K562 (cell line): Measurements from ENCODE around the gene MACROD2. TPM values are rescaled to one million over a fixed set of nuclear protein-coding genes. Genes with fewer than 3 reads are reported as not detected.

Experiments
- ATAC-seq: fragments of 200-7000 bp; cut with Tn5 transposase; 3 replicates; pipeline ENCODE4 v1.9.1; 2020; ENCODE audit warnings: moderate library complexity
- BruUV-seq: library from RNA; stranded (reverse); fragments of 400-500 nt; replicated peaks from 2 replicates; lab custom pipeline; 2021; lab: Mats Ljungman, UMichigan
- CTCF ChIA-PET: fragments of 300-600 bp; formaldehyde crosslinking; extraction: SDS; loops from one replicate; lab custom pipeline; 2021; ENCODE audit warnings: low intra/inter-chr PET ratio; lab: Yijun Ruan, JAX
- POLR2A ChIA-PET: fragments of 300-600, 350-650 bp; sonication (Branson Sonifier 250); formaldehyde crosslinking; extraction: SDS; loops from one replicate; lab custom pipeline; 2021; ENCODE audit warnings: antibody characterized with exemption, inconsistent platforms; lab: Yijun Ruan, JAX
- DNase-seq, 4 experiments: peaks; one replicate each; pipeline versions ENCODE4 v3.0.0 to v3.0.0-alpha.2; 2011 to 2018; ENCODE audit warnings: low spot score in 3 of 4, mixed read lengths in 3 of 4; ENCODE audit errors: extremely low read depth in 1 of 4
- FAIRE-seq: peaks from 2 replicates; lab custom pipeline; 2011; peaks lifted over from hg19 to GRCh38; lab: Jason Lieb, UNC
- H2AFZ ChIP-seq: 2 replicates; pipeline ENCODE4 v1.6.0; 2011; ENCODE audit warnings: low read depth, low read length, control low read depth, inconsistent platforms
- H3K27ac ChIP-seq: fragments of 200-600 bp; 3 replicates; pipeline ENCODE4 v1.8.0; 2011; ENCODE audit warnings: low read depth, mild to moderate bottlenecking, control low read depth, inconsistent platforms, low read length, moderate library complexity, mixed read lengths; ENCODE audit errors: extremely low read depth
- H3K27me3 ChIP-seq, 2 experiments: fragments of 300-600 bp in 1 of 2; 2 replicates in 1 of 2; 3 replicates in 1 of 2; pipeline versions ENCODE4 v1.6.0 to v1.8.0; 2011; ENCODE audit warnings: inconsistent platforms in 2 of 2, low read length in 2 of 2, mild to moderate bottlenecking in 1 of 2, mixed read lengths in 1 of 2, moderate library complexity in 1 of 2; ENCODE audit not compliant: control insufficient read depth in 2 of 2, insufficient read depth in 2 of 2
- H3K36me3 ChIP-seq: fragments of 300-600 bp; 3 replicates; pipeline ENCODE4 v1.8.0; 2011; ENCODE audit warnings: mild to moderate bottlenecking, low read length, inconsistent platforms; ENCODE audit not compliant: control insufficient read depth, insufficient read depth
- H3K4me1 ChIP-seq, 2 experiments: fragments of 200-600 bp in 1 of 2; replicated peaks in 1 of 2; 2 replicates in 1 of 2; 3 replicates in 1 of 2; pipeline versions ENCODE4 v1.5.1 to v1.8.0; 2011; ENCODE audit warnings: inconsistent platforms in 2 of 2, low read length in 2 of 2, mild to moderate bottlenecking in 1 of 2, mixed read lengths in 1 of 2, moderate library complexity in 1 of 2; ENCODE audit not compliant: control insufficient read depth in 2 of 2, insufficient read depth in 2 of 2
- H3K4me2 ChIP-seq: 2 replicates; pipeline ENCODE4 v1.6.1; 2011; ENCODE audit warnings: low read length, control low read depth, inconsistent platforms, mixed read lengths; ENCODE audit not compliant: insufficient read depth
- H3K4me3 ChIP-seq: fragments of 200-600 bp; sonication (generic), shearing (Covaris generic); 2 replicates; pipeline ENCODE4 v1.5.1; 2016; ENCODE audit warnings: control low read depth, inconsistent platforms
- H3K79me2 ChIP-seq: fragments of 200-600 bp; 3 replicates; pipeline ENCODE4 v1.8.0; 2011; ENCODE audit warnings: low read length, inconsistent platforms; ENCODE audit not compliant: control insufficient read depth, insufficient read depth
- H3K9ac ChIP-seq, 2 experiments: 2 replicates each; pipeline versions ENCODE4 v1.6.0 to v1.6.1; 2011; ENCODE audit warnings: low read depth in 2 of 2, low read length in 2 of 2, control low read depth in 1 of 2, inconsistent platforms in 1 of 2, mild to moderate bottlenecking in 1 of 2, mixed read lengths in 1 of 2; ENCODE audit not compliant: insufficient read depth in 1 of 2
- H3K9me1 ChIP-seq: one replicate; pipeline ENCODE4 v1.6.0; 2011; ENCODE audit warnings: inconsistent platforms, mild to moderate bottlenecking, low read length, moderate library complexity; ENCODE audit not compliant: control insufficient read depth, insufficient read depth
- H3K9me3 ChIP-seq: replicated peaks from 2 replicates; pipeline ENCODE4 v1.5.1; 2011; ENCODE audit warnings: low read depth, low read length, inconsistent platforms; ENCODE audit not compliant: control insufficient read depth, insufficient read depth
- H4K20me1 ChIP-seq: replicated peaks from 2 replicates; pipeline ENCODE4 v1.6.1; 2011; ENCODE audit warnings: low read length, inconsistent platforms, mixed read lengths; ENCODE audit not compliant: control insufficient read depth, insufficient read depth
- BDP1 ChIP-seq: IDR thresholded peaks from 3 replicates; pipeline ENCODE4 v1.6.1; 2011; ENCODE audit not compliant: insufficient read length, insufficient read depth
- CHD2 ChIP-seq: IDR thresholded peaks from 2 replicates; pipeline ENCODE4 v1.6.1; 2011; ENCODE audit warnings: low read depth, low read length
- CSDE1 ChIP-seq, 2 experiments: fragments of 450-650 bp; IDR thresholded peaks; 2 replicates each; pipeline ENCODE4 v1.6.1; 2016; ENCODE audit warnings: mild to moderate bottlenecking in 1 of 2
- DNMT1 ChIP-seq: fragments of 450-650 bp; IDR thresholded peaks from 2 replicates; pipeline ENCODE4 v1.6.1; 2016; ENCODE audit warnings: antibody characterized with exemption, mild to moderate bottlenecking
- NR2C2 ChIP-seq, 2 experiments: fragments of 200-800 bp in 1 of 2; sonication (Bioruptor generic) in 1 of 2; sonication (generic) in 1 of 2; formaldehyde crosslinking in 1 of 2; IDR thresholded peaks; 2 replicates each; pipeline versions ENCODE4 v1.6.1 to v1.8.0; 2016 to 2022; ENCODE audit warnings: mild to moderate bottlenecking in 1 of 2, missing compliant biosample characterization in 1 of 2, missing genetic modification characterization in 1 of 2, missing genetic modification reagents in 1 of 2
- POLR2AphosphoS5 ChIP-seq: IDR thresholded peaks from 2 replicates; pipeline ENCODE4 v1.6.1; 2011; ENCODE audit warnings: mild to moderate bottlenecking, low read depth, low read length, moderate library complexity; ENCODE audit not compliant: control insufficient read depth, insufficient read depth
- POLR2H ChIP-seq: IDR thresholded peaks from 2 replicates; pipeline ENCODE4 v1.6.1; 2016; ENCODE audit warnings: missing genetic modification characterization, low read depth, mild to moderate bottlenecking, control low read depth, missing compliant biosample characterization, moderate library complexity
- POLR3A ChIP-seq: IDR thresholded peaks from 2 replicates; pipeline ENCODE4 v1.6.1; 2011; ENCODE audit warnings: borderline replicate concordance, mild to moderate bottlenecking, moderate library complexity; ENCODE audit not compliant: insufficient read length, insufficient read depth; ENCODE audit errors: extremely low read depth
- PRPF4 ChIP-seq: fragments of 200-400 bp; formaldehyde crosslinking; IDR thresholded peaks from one replicate; pipeline ENCODE4 v1.6.1; 2017; ENCODE audit warnings: low read length, low read depth, mild to moderate bottlenecking; ENCODE audit not compliant: insufficient read depth, poor library complexity, severe bottlenecking
- WGBS: fragments of 100-300 bp; shearing (Covaris generic); methylation state at CpG from one replicate; pipeline ENCODE4 v1.1.6; 2016; ENCODE audit warnings: low coverage, mixed read lengths; ENCODE audit not compliant: insufficient coverage; ENCODE audit errors: missing lambda C conversion rate; 5-methylcytosine and 5-hydroxymethylcytosine counted together
- in situ Hi-C: fragments of 300-500 bp; cut with MboI; formaldehyde crosslinking; loops from 4 replicates; pipeline ENCODE4 v1.15.0; 2018; ENCODE audit warnings: inconsistent platforms, mixed read lengths
- intact Hi-C: fragments of 100-400 bp; cut with micrococcal nuclease; formaldehyde crosslinking; loops from 2 replicates; pipeline ENCODE4 v1.14.2; 2022
- polyA plus RNA-seq, 8 experiments: library from polyadenylated mRNA; depleted of rRNA in 4 of 8; stranded (reverse) in 5 of 8; unstranded in 3 of 8; fragments of >200 nt; fragmentation: Nextera tagmentation in 2 of 8; fragmentation: Illumina TruSeq in 1 of 8; extraction: Ambion mirVana in 2 of 8; extraction: Trizol in 1 of 8; gene quantifications; 2 replicates each; pipeline versions ENCODE4 v1.2.1 to v1.2.3, GENCODE V29; 2011 to 2014; ENCODE audit warnings: inconsistent platforms in 1 of 8, missing spikeins in 1 of 8
- total RNA-seq, 7 experiments: library from RNA; depleted of rRNA in 6 of 7; stranded (reverse); fragments of >200 nt in 6 of 7; fragmentation: Illumina TruSeq in 2 of 7; extraction: Trizol in 2 of 7; gene quantifications; 2 replicates each; pipeline versions ENCODE4 v1.2.1 to v1.2.3, GENCODE V29; 2011 to 2021; ENCODE audit warnings: low replicate concordance in 1 of 7

Gene MACROD2
- total and polyA plus RNA-seq, 9 of the 15 experiments (the other 6 are each of a cell fraction or from before 2014, with no cell fraction given), result not detected

DNA sequence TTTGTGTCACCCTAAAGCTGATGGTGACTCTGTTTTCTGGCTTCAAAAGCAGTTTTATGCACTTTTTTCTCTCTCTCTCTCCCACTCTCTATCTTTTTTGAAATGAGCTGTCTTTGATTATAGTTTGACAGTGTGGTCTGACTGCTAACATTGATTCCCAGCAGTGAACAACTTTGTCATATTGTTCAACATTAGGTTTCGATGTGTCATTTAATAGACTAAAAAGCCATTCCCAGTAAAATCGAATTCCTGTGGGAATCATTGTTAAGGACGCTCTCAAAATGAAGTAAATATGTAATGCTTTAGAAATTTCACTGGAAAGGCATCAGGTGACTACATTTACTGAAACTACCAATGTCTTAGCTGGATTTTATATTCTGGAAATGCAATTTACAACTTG, 412.0 kb downstream of the MACROD2 start:
- Histone ChIP-seq H4K20me1 (no peaks in the 10 kb centered on the region), H3K9ac (no peak overlapping the region), H2AFZ (no peak overlapping the region), H3K27me3 (no peaks in the 10 kb centered on the region), H3K4me3 (no peak overlapping the region), H3K79me2 (no peaks in the 10 kb centered on the region), H3K4me1 (no peaks in the 10 kb centered on the region), H3K36me3 (no peaks in the 10 kb centered on the region), H3K9me3 (no peaks in the 10 kb centered on the region), H3K27ac (no peak overlapping the region), H3K4me2 (no peak overlapping the region)
- CTCF ChIA-PET, result no interaction called here
- ATAC-seq (no peak), FAIRE-seq (no peak), DNase-seq (no peak)
- intact Hi-C loops, result no loop called here
- no TSS peak for BruUV-seq
- POLR2A ChIA-PET, result no interaction called here
- TF ChIP-seq DNMT1 (no peak), POLR2H (tag) (no peak), NR2C2 (CRISPR knock-in tag; IDR thresholded peaks at IDR 0.05) (no peak), NR2C2 (tag; IDR thresholded peaks at IDR 0.05) (no peak), CSDE1 (IDR thresholded peaks at IDR 0.05) (no peak), POLR2AphosphoS5 (no peak), BDP1 (no peak), POLR3A (no peak), PRPF4 (no peak), CHD2 (no peak)
- TF ChIP-seq, all 486 proteins: peak for 0
- H3K9me1 ChIP-seq, result no peaks in the 10 kb centered on the region
- WGBS, result 0% methylated on average over 3 of the region's 3 CpGs
- in situ Hi-C loops, result no loop called here
